Measurements from ENCODE around the gene HDAC5. TPM values are rescaled to one million over a fixed set of nuclear protein-coding genes. Genes with fewer than 3 reads are reported as not detected.
"Not testable (repeated sequence)": the region's sequence is repeated elsewhere in the genome, so short reads cannot be mapped to it uniquely, and the experiment has no call there.

HDAC5 gene
- total and polyA plus RNA-seq, 2 donors = 17.0 to 34.4 TPM

DNA sequence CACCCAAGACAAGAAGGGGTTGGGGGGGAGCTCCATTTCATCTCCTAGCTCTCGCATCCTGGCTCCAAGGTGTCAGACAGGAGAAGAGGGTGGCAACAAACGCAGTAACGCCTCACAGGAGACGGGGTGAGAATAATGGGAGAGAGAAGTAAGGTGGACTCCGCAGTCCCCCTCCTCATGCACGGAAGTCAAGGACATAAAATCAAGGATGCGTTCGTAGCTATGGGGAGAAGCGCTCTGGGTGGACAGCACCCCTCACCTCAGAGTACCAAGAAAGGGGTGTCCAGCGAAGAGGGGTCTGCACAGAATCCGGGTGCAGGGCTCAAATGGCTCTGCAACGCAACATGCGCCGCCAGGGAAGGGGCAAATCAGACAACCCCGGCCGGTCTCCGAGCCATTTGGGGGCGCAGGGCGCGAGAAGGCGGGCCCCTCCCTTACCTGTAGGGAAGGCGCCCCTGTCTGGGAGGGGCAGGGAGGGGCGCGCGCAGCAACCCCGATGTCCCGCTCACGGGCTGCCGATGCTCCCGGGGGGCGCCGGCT lies 555 bp downstream of the HDAC5 start:
- Histone ChIP-seq H3K27me3 (ENCODE audit: control insufficient read depth in 2 of 2, insufficient read depth in 1 of 2, low read length in 1 of 2) (peaks cover 0 to 14% of the 10 kb centered on the region in 2 donors), H3K36me3 (ENCODE audit: control insufficient read depth in 2 of 2, insufficient read depth in 2 of 2, low read length in 1 of 2) (no peaks in the 10 kb centered on the region), H3K4me1 (ENCODE audit: control insufficient read depth in 2 of 2, insufficient read depth in 2 of 2, low read length in 2 of 2) (peaks cover 13 to 24% of the 10 kb centered on the region in 2 donors), H3K9me3 (ENCODE audit: control insufficient read depth in 2 of 2, insufficient read depth in 1 of 2, low read length in 1 of 2) (no peaks in the 10 kb centered on the region), H3K4me3 (ENCODE audit: low read length in 2 of 2) (peak overlapping the region; percentile 67 to 89), H3K27ac (ENCODE audit: low read depth in 1 of 2, low read length in 1 of 2) (peak overlapping the region in 1 of 2 donors; percentile 93)
- WGBS = 3% methylated on average over 32 of the region's 32 CpGs
- DNase-seq (ENCODE audit: low read depth in 6 of 9, low spot score in 9 of 9) = peak in 2 of 9 donors; percentile 28 to 56

DNA sequence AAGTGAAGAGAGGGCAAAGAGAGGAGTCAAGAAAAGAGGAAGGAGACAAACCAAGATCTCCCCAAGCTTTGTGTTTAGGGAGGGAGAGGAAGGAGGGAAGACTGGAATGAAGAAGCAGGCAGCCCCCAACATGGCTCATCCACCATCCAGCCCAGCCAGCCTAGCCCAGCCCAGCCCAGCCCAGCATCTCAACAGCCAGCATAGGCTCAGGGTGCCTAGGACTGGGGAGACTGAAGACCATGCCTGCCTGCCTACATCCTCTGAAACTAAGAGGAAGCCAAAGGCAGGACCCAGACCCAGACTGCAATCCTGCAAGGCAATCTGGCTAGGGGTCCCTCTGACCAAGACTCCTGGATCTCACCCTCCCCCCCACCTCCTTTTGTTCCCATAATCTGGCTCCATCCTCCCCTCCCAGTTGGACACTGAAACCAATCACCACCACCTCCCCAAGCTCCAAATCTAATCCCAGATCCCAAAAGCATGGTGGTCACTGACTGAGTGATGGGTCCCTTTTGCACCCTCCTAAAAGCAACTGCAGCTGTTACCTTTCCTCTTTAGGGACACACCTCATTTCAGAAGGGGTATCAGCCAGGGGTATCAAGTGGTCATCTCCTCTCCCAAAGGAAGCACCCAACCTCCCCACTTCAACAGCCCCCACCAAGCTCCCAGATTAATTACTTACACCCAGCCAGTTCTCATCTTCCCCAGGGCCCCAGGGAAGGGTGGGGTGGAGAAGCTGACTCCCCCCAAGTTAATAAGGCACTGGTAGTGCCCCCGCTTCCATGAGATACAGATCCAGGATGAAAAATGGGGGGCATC lies 1.2 kb downstream of the HDAC5 start:
- H3K27ac ChIP-seq (ENCODE audit: low read depth in 1 of 2, low read length in 1 of 2) = no peak overlapping the region
- H3K4me1 ChIP-seq (ENCODE audit: control insufficient read depth in 2 of 2, insufficient read depth in 2 of 2, low read length in 2 of 2) = peaks cover 13 to 24% of the 10 kb centered on the region in 2 donors
- H3K4me3 ChIP-seq (ENCODE audit: low read length in 2 of 2) = peak overlapping the region; percentile 67 to 89
- DNase-seq (ENCODE audit: low read depth in 6 of 9, low spot score in 9 of 9) = no peak
- peaks cover 0 to under 1% of the 10 kb centered on the region in 2 donors for H3K36me3 ChIP-seq (ENCODE audit: control insufficient read depth in 2 of 2, insufficient read depth in 2 of 2, low read length in 1 of 2)
- no peaks in the 10 kb centered on the region for H3K9me3 ChIP-seq (ENCODE audit: control insufficient read depth in 2 of 2, insufficient read depth in 1 of 2, low read length in 1 of 2)
- 85% methylated on average over 1 of the region's 1 CpG for WGBS
- peaks cover 0 to 14% of the 10 kb centered on the region in 2 donors for H3K27me3 ChIP-seq (ENCODE audit: control insufficient read depth in 2 of 2, insufficient read depth in 1 of 2, low read length in 1 of 2)

DNA sequence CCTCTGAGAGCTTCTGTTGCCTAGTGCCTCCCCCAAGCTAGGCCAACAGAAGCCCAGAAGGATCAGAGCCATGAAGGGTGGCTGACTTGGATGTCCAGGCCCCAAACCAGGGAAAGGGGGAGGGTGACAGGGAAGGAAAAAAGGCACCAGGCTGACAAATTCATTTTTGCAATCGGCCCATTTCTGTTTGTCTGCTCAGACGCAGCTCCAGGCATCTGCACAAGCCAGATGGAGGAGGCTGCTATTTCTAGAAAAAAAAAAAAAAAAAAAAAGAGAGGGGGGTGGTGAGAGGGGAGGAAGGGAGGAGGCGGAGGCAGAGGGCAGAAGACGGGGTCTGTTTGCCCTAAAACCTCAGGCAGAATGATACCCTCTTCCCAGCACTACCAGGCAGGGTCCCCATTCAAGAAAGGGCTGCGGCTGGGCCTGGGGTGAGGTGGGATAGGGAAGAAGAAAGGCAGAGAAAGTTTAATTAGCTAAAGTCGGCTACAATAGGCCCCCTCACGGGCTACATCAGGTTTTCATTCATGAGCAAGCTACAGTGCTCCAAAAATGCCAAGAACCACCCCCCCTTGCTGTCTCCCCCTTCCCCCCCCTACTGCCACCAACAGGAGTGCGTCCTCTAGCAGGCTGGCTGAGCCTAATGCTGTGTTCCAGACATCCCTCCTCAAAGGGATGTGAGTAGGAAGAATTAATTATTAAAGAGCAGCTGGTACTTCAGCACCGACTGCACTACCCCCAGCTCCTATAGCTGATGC lies 2.4 kb downstream of the HDAC5 start:
- no peak for DNase-seq (ENCODE audit: low read depth in 6 of 9, low spot score in 9 of 9)
- Histone ChIP-seq H3K27me3 (ENCODE audit: control insufficient read depth in 2 of 2, insufficient read depth in 1 of 2, low read length in 1 of 2) (peaks cover 0 to 14% of the 10 kb centered on the region in 2 donors), H3K4me1 (ENCODE audit: control insufficient read depth in 2 of 2, insufficient read depth in 2 of 2, low read length in 2 of 2) (peaks cover 13 to 24% of the 10 kb centered on the region in 2 donors), H3K9me3 (ENCODE audit: control insufficient read depth in 2 of 2, insufficient read depth in 1 of 2, low read length in 1 of 2) (no peaks in the 10 kb centered on the region), H3K4me3 (ENCODE audit: low read length in 2 of 2) (no peak overlapping the region), H3K27ac (ENCODE audit: low read depth in 1 of 2, low read length in 1 of 2) (no peak overlapping the region), H3K36me3 (ENCODE audit: control insufficient read depth in 2 of 2, insufficient read depth in 2 of 2, low read length in 1 of 2) (peaks cover 0 to 7% of the 10 kb centered on the region in 2 donors)
- WGBS = 92% methylated on average over 9 of the region's 9 CpGs

DNA sequence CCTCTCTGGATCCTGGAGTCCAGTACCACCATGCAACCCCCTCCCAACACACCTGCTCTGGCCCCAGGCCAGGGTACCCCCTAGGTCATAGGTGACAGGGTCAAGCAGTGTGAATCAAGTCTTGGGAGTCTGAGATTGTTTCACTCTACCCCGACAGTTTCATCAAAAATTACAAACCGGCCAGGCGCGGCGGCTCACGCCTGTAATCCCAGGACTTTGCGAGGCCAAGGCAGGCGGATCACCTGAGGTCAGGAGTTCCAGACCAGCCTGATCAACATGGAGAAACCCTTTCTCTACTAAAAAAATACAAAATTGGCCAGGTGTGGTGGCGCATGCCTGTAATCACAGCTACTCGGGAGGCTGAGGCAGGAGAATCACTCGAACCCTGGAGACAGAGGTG lies 3.2 kb downstream of the HDAC5 start:
- not testable (repeated sequence) for DNase-seq (ENCODE audit: low read depth in 6 of 9, low spot score in 9 of 9); H3K4me3 ChIP-seq (ENCODE audit: low read length in 2 of 2); H3K9me3 ChIP-seq (ENCODE audit: control insufficient read depth in 2 of 2, insufficient read depth in 1 of 2, low read length in 1 of 2); H3K27ac ChIP-seq (ENCODE audit: low read depth in 1 of 2, low read length in 1 of 2); H3K36me3 ChIP-seq (ENCODE audit: control insufficient read depth in 2 of 2, insufficient read depth in 2 of 2, low read length in 1 of 2)
- Histone ChIP-seq H3K27me3 (ENCODE audit: control insufficient read depth in 2 of 2, insufficient read depth in 1 of 2, low read length in 1 of 2) (peaks cover 0 to 14% of the 10 kb centered on the region in 2 donors), H3K4me1 (ENCODE audit: control insufficient read depth in 2 of 2, insufficient read depth in 2 of 2, low read length in 2 of 2) (peaks cover 13 to 24% of the 10 kb centered on the region in 2 donors)
- WGBS = 97% methylated on average over 11 of the region's 11 CpGs

DNA sequence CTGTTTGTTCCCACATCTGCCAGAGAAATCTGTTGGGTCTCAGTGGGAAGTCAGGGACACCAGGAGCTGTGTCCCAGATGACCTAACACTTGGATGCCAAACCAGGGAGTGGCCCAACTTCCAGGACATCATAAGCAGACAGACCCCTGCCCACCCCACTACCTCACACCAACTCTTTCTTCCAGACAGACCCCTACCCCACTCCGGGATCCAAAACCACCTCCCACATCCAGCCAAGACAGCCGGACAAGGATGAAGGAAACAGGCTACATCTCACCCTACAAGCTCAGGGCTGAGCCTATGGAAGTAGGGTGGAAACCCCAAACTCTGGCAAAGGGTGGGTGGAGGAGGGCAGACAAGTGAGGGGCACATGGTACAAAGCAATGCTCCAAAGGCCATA lies 3.6 kb downstream of the HDAC5 start:
- H3K4me3 ChIP-seq (ENCODE audit: low read length in 2 of 2) = no peak overlapping the region
- H3K9me3 ChIP-seq (ENCODE audit: control insufficient read depth in 2 of 2, insufficient read depth in 1 of 2, low read length in 1 of 2) = no peaks in the 10 kb centered on the region
- WGBS = 100% methylated on average over 2 of the region's 2 CpGs
- no peak for DNase-seq (ENCODE audit: low read depth in 6 of 9, low spot score in 9 of 9)
- peaks cover 0 to 14% of the 10 kb centered on the region in 2 donors for H3K27me3 ChIP-seq (ENCODE audit: control insufficient read depth in 2 of 2, insufficient read depth in 1 of 2, low read length in 1 of 2)
- peaks cover 13 to 24% of the 10 kb centered on the region in 2 donors for H3K4me1 ChIP-seq (ENCODE audit: control insufficient read depth in 2 of 2, insufficient read depth in 2 of 2, low read length in 2 of 2)
- peaks cover 3 to 7% of the 10 kb centered on the region in 2 donors for H3K36me3 ChIP-seq (ENCODE audit: control insufficient read depth in 2 of 2, insufficient read depth in 2 of 2, low read length in 1 of 2)
- H3K27ac ChIP-seq (ENCODE audit: low read depth in 1 of 2, low read length in 1 of 2) = no peak overlapping the region

DNA sequence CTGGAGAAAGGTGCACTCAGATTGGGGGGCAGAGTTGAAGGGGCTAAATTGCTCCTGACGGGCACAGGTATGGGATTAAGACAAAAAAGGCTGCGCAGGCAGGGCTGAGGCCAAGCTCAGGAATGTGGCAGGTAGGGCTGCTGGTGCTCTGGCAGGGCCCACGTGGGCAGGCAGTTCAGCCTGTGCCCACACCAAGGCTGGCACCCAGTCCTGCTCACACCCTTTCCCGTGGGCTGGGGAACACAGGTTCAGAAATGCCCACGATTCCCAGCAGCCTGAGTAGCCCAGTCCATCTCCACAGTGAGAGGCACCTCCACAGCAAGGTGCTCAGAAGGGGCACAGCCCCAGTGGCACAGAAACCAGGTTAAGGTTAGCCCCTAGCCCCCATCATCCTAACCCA lies 4.4 kb downstream of the HDAC5 start:
- Histone ChIP-seq H3K4me3 (ENCODE audit: low read length in 2 of 2) (no peak overlapping the region), H3K36me3 (ENCODE audit: control insufficient read depth in 2 of 2, insufficient read depth in 2 of 2, low read length in 1 of 2) (peaks cover 3 to 10% of the 10 kb centered on the region in 2 donors), H3K27ac (ENCODE audit: low read depth in 1 of 2, low read length in 1 of 2) (no peak overlapping the region), H3K4me1 (ENCODE audit: control insufficient read depth in 2 of 2, insufficient read depth in 2 of 2, low read length in 2 of 2) (peaks cover 13 to 20% of the 10 kb centered on the region in 2 donors), H3K9me3 (ENCODE audit: control insufficient read depth in 2 of 2, insufficient read depth in 1 of 2, low read length in 1 of 2) (no peaks in the 10 kb centered on the region), H3K27me3 (ENCODE audit: control insufficient read depth in 2 of 2, insufficient read depth in 1 of 2, low read length in 1 of 2) (peaks cover 0 to 14% of the 10 kb centered on the region in 2 donors)
- DNase-seq (ENCODE audit: low read depth in 6 of 9, low spot score in 9 of 9) = no peak
- WGBS = 91% methylated on average over 5 of the region's 5 CpGs

DNA sequence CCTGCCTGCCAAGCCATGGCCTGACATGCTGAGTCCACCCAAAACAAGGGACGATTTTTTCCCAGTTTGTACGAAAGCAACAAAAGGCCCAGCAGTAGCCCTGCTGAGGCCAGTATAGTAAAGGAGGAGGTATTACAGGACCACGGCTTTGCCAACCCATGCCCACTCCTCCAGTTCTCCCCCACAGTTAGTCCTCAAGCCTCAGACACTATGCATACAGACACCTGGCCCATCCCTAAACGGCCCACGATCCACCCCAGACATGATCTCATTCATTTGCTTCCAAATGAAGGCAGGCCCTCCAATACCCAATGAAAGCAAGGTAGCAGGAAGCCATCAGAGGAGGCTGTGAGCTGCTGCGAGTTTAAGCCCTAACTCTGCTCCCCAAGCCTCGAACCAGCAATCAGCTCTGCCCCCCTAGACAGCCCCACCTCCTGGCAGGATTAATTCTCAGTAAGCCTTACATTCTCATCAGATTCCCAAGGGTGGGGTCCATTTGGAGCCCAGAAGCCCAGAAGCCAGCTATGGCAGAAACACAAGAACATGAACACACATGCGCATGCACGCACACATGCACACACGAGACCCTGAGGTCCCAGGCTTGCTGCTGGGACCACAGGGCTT lies 4.9 kb downstream of the HDAC5 start:
- Histone ChIP-seq H3K4me3 (ENCODE audit: low read length in 2 of 2) (no peak overlapping the region), H3K27ac (ENCODE audit: low read depth in 1 of 2, low read length in 1 of 2) (no peak overlapping the region), H3K4me1 (ENCODE audit: control insufficient read depth in 2 of 2, insufficient read depth in 2 of 2, low read length in 2 of 2) (peaks cover 13 to 16% of the 10 kb centered on the region in 2 donors), H3K36me3 (ENCODE audit: control insufficient read depth in 2 of 2, insufficient read depth in 2 of 2, low read length in 1 of 2) (peaks cover 3 to 12% of the 10 kb centered on the region in 2 donors), H3K9me3 (ENCODE audit: control insufficient read depth in 2 of 2, insufficient read depth in 1 of 2, low read length in 1 of 2) (no peaks in the 10 kb centered on the region), H3K27me3 (ENCODE audit: control insufficient read depth in 2 of 2, insufficient read depth in 1 of 2, low read length in 1 of 2) (peaks cover 0 to 14% of the 10 kb centered on the region in 2 donors)
- WGBS = 92% methylated on average over 10 of the region's 10 CpGs
- DNase-seq (ENCODE audit: low read depth in 6 of 9, low spot score in 9 of 9) = no peak

DNA sequence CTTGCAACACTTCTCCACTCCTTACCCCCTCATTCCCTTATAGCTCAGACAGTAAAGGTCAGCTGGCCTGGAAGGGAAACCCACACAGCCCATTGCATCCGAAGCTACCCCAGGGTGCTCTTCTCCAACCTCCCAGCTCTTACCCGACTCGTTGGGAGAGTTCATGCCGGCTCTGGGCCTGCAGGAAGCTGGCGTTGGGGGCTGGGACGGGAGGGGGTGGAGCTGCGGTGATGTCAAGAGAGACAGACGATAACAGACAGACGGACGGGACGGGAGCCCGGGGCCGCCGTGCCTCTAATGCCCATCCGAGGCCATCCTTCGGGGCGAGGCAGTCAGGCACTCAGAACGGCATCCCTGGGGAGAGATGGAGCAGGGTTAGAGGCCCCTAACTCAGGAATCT lies 6.1 kb downstream of the HDAC5 start:
- H3K4me3 ChIP-seq (ENCODE audit: low read length in 2 of 2) = no peak overlapping the region
- H3K27ac ChIP-seq (ENCODE audit: low read depth in 1 of 2, low read length in 1 of 2) = no peak overlapping the region
- peaks cover 3 to 12% of the 10 kb centered on the region in 2 donors for H3K36me3 ChIP-seq (ENCODE audit: control insufficient read depth in 2 of 2, insufficient read depth in 2 of 2, low read length in 1 of 2)
- H3K27me3 ChIP-seq (ENCODE audit: control insufficient read depth in 2 of 2, insufficient read depth in 1 of 2, low read length in 1 of 2) = peaks cover 0 to 6% of the 10 kb centered on the region in 2 donors
- DNase-seq (ENCODE audit: low read depth in 6 of 9, low spot score in 9 of 9) = no peak
- 96% methylated on average over 18 of the region's 18 CpGs for WGBS
- H3K4me1 ChIP-seq (ENCODE audit: control insufficient read depth in 2 of 2, insufficient read depth in 2 of 2, low read length in 2 of 2) = peaks cover 7 to 16% of the 10 kb centered on the region in 2 donors
- H3K9me3 ChIP-seq (ENCODE audit: control insufficient read depth in 2 of 2, insufficient read depth in 1 of 2, low read length in 1 of 2) = no peaks in the 10 kb centered on the region
